Measurements from ENCODE around the gene PRIMPOL.
"Not testable (repeated sequence)": the region's sequence is repeated elsewhere in the genome, so short reads cannot be mapped to it uniquely, and the experiment has no call there.

PRIMPOL gene

DNA sequence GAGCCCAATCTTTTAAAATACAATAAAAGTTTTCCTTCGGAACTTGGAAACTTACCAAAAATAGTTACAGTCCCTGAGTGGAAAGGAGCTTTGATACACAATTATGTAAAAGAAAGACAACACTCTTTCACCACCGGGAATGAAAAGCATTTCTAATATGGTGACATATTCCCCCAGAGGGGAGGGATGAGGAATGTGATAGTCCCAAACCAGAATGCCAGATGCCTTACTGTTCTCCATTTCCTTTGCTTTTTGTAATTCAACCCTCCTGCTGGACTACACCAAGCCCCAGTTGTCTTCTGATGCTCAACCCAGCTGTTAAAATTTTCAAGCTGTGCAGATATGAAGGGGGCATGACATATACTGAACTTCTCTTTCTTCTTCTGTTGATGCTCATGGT, 4.1 kb downstream of the PRIMPOL start:
- no peaks in the 10 kb centered on the region for H3K9me3 ChIP-seq (ENCODE audit: insufficient read depth, low read depth, low read length)
- H3K4me3 ChIP-seq (ENCODE audit: low read length) = no peak overlapping the region
- H3K36me3 ChIP-seq (ENCODE audit: insufficient read depth, low read length) = no peaks in the 10 kb centered on the region
- no peaks in the 10 kb centered on the region for H3K27me3 ChIP-seq (ENCODE audit: insufficient read depth, low read length)
- H3K4me1 ChIP-seq (ENCODE audit: insufficient read depth, low read length) = peaks cover 12% of the 10 kb centered on the region
- no peak overlapping the region for H3K27ac ChIP-seq (ENCODE audit: low read depth, low read length)
- H3K9ac ChIP-seq (ENCODE audit: low read depth, low read length) = no peak overlapping the region
- WGBS = 100% methylated on average over 1 of the region's 2 CpGs

DNA sequence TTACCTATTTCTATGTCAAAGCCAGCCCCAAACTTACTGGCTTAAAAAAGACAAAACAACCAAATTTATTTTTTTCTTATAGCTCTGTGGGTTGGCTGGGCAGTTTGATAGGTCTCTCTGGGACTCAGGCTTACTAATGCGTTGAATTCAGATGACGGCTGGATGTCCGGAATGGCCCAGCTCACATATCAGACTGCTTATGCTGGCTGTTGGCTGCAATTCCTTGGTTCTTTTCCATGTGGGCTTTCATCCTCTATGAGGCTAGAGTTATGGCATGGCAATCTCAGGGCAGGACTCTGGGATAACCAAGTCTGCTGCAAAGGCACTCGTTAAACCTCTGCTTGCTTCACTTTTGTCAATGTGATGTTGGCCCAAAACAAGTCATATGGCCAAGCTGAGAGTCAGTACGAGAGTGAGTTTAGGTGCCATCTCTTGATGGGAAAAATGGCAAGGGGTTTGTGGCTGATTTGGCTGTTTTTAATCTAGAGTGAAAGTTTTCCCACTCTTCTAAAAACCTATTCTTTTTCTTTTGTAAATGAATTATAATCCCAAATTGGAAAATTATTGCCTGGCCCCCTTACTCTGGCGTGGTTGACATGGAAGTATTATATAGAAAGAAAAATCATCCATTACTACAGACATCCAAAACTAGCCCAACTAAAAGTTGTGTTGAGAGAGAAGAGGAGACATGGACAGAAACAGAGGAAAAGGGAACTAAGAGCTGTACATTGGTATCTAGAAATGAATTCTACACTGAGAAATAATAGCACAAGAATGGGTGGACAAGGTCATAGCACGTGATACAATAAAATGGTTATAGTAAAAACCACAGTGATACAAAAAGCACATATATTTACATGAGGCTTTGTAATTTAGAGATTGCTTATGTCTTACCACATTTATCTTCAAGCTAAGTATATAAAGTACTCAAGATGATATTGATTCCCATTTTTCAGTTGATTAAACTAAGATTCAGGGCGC, 6.6 kb downstream of the PRIMPOL start:
- Histone ChIP-seq H3K27ac (ENCODE audit: low read depth, low read length) (no peak overlapping the region), H3K4me3 (ENCODE audit: low read length) (no peak overlapping the region), H3K9me3 (ENCODE audit: insufficient read depth, low read depth, low read length) (no peaks in the 10 kb centered on the region), H3K9ac (ENCODE audit: low read depth, low read length) (no peak overlapping the region), H3K27me3 (ENCODE audit: insufficient read depth, low read length) (no peaks in the 10 kb centered on the region), H3K36me3 (ENCODE audit: insufficient read depth, low read length) (peaks cover 14% of the 10 kb centered on the region), H3K4me1 (ENCODE audit: insufficient read depth, low read length) (peaks cover 8% of the 10 kb centered on the region)
- 94% methylated on average over 6 of the region's 8 CpGs for WGBS

DNA sequence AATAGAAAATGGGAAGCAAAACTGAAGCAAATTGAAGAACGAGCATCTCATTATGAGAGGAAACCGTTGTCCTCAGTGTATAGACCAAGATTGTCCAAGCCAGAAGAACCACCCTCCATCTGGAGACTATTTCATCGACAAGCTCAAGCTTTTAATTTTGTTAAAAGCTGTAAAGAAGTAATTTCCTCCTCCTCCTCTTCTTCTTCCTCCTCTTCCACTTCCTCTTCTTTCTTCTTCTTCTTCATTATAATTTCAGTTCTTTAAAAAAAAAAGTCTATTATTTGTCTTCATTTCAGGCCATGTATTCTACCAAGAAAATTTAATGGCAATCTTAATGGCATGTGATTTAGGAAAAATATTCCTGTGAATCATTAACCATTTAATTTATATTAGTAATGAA, 7.6 kb downstream of the PRIMPOL start:
- H3K4me3 ChIP-seq (ENCODE audit: low read length) = no peak overlapping the region
- 93% methylated on average over 3 of the region's 3 CpGs for WGBS
- H3K9me3 ChIP-seq (ENCODE audit: insufficient read depth, low read depth, low read length) = no peaks in the 10 kb centered on the region
- H3K9ac ChIP-seq (ENCODE audit: low read depth, low read length) = no peak overlapping the region
- peaks cover 3% of the 10 kb centered on the region for H3K4me1 ChIP-seq (ENCODE audit: insufficient read depth, low read length)
- peaks cover 15% of the 10 kb centered on the region for H3K36me3 ChIP-seq (ENCODE audit: insufficient read depth, low read length)
- no peaks in the 10 kb centered on the region for H3K27me3 ChIP-seq (ENCODE audit: insufficient read depth, low read length)
- H3K27ac ChIP-seq (ENCODE audit: low read depth, low read length) = no peak overlapping the region

DNA sequence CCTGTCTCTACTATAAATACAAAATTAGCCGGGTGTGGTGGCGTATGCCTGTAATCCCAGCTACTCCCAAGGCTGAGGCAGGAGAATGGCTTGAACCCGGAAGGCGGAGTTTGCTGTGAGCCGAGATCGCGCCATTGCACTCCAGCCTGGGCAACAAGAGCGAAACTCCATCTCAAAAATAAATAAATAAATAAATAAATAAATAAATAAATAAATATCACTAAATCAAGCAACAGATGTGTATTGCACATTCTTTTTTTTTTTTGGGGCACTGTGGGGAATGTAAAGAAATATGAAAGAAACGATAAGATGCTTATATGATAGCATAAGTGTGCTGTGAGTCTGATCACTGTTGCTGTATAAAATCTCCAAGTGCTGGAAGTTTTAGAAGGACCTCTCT, 8.3 kb downstream of the PRIMPOL start:
- not testable (repeated sequence) for H3K9me3 ChIP-seq (ENCODE audit: insufficient read depth, low read depth, low read length); H3K4me1 ChIP-seq (ENCODE audit: insufficient read depth, low read length); H3K4me3 ChIP-seq (ENCODE audit: low read length); H3K27me3 ChIP-seq (ENCODE audit: insufficient read depth, low read length); H3K9ac ChIP-seq (ENCODE audit: low read depth, low read length); H3K27ac ChIP-seq (ENCODE audit: low read depth, low read length)
- WGBS = 98% methylated on average over 8 of the region's 9 CpGs
- H3K36me3 ChIP-seq (ENCODE audit: insufficient read depth, low read length) = peaks cover 15% of the 10 kb centered on the region

DNA sequence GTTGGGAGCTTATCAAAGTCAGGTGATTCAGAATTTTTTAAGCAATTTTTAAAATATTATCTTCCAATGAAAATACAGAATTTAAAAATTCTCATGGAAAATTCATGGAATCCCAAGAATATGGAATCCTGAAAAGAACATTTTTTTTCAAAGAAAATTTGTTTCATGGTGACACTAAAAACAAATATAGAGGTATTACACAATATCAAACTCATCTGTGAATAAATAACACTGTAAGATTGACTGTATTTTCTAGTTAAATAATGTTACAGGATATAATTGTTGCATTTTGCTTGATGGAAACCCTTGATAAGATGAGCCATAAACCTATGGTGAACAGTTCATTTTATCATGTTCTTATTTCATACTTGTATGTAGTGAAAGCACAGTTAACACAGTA, 11.4 kb downstream of the PRIMPOL start:
- peaks cover 19% of the 10 kb centered on the region for H3K36me3 ChIP-seq (ENCODE audit: insufficient read depth, low read length)

DNA sequence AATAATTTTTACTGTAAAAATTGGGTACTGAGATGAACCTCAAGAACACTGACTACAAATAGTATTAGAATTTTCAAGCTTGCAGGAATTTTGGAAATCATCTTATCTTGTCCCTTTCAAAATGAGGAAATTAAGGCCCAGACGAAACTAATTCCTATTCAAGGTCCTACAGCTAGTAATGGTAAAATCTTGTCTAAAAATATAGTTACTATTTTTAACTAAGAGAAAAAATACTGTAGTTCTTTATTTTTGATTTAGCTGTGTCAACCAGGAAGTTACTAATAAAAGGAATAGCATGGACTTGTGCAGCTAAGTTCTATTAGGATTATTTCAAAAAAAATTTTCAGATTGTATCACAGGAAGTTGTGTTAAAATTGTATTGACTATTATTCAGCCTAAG, 12.7 kb downstream of the PRIMPOL start:
- Histone ChIP-seq H3K27ac (ENCODE audit: low read depth, low read length) (no peak overlapping the region), H3K4me1 (ENCODE audit: insufficient read depth, low read length) (peaks cover 4% of the 10 kb centered on the region), H3K36me3 (ENCODE audit: insufficient read depth, low read length) (peaks cover 27% of the 10 kb centered on the region), H3K9me3 (ENCODE audit: insufficient read depth, low read depth, low read length) (no peaks in the 10 kb centered on the region), H3K9ac (ENCODE audit: low read depth, low read length) (no peak overlapping the region), H3K4me3 (ENCODE audit: low read length) (no peak overlapping the region), H3K27me3 (ENCODE audit: insufficient read depth, low read length) (no peaks in the 10 kb centered on the region)
- WGBS = 100% methylated on average over 1 of the region's 1 CpG

More for the DNA sequence above, 11.4 kb downstream of the PRIMPOL start:
- no peaks in the 10 kb centered on the region for H3K9me3 ChIP-seq (ENCODE audit: insufficient read depth, low read depth, low read length)
- no peak overlapping the region for H3K27ac ChIP-seq (ENCODE audit: low read depth, low read length)
- no peak overlapping the region for H3K9ac ChIP-seq (ENCODE audit: low read depth, low read length)
- no peak overlapping the region for H3K4me3 ChIP-seq (ENCODE audit: low read length)
- H3K27me3 ChIP-seq (ENCODE audit: insufficient read depth, low read length) = no peaks in the 10 kb centered on the region
- peaks cover 4% of the 10 kb centered on the region for H3K4me1 ChIP-seq (ENCODE audit: insufficient read depth, low read length)

DNA sequence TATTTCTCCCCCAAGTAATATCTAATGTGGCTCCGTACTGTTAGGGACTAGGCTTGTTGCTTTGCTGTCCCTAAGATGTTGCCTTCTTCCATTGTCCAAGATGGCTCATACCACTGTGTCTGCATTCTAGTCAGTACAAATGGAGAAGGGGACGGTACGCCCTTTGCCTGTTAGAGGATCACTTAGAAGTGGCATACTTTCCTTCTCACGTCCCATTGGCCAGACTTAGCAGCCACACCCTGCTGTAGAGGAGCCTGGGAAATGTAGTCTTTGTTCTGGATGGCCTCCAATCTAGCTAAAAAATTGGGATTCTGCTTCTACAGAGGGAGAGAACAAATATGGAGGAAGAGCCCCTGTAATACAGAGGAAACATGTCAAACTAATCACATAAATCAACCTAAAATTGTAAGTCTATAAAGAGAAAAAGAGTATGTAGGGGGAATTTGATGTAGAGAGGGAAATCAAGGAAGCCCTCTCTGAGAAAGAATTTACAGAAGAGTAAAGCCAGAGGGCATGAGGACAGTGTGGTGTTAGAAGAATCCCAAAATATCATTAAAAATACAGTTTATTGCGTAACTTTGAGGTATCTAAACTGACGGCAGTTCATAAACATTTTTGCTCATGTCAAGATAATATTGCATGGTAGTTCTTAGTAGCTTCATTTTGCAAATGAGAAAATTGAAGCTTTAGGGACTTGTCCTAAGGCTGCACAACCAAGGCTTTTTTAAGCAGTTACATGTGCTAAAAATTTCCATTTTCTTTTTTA, 15.1 kb downstream of the PRIMPOL start:
- Histone ChIP-seq H3K4me1 (ENCODE audit: insufficient read depth, low read length) (peaks cover 4% of the 10 kb centered on the region), H3K27ac (ENCODE audit: low read depth, low read length) (no peak overlapping the region), H3K4me3 (ENCODE audit: low read length) (no peak overlapping the region), H3K36me3 (ENCODE audit: insufficient read depth, low read length) (peaks cover 31% of the 10 kb centered on the region; the same call in 1 of the 2 replicates), H3K9me3 (ENCODE audit: insufficient read depth, low read depth, low read length) (no peaks in the 10 kb centered on the region), H3K27me3 (ENCODE audit: insufficient read depth, low read length) (no peaks in the 10 kb centered on the region), H3K9ac (ENCODE audit: low read depth, low read length) (no peak overlapping the region)
- 71% methylated on average over 6 of the region's 6 CpGs for whole genome bisulfite sequencing

DNA sequence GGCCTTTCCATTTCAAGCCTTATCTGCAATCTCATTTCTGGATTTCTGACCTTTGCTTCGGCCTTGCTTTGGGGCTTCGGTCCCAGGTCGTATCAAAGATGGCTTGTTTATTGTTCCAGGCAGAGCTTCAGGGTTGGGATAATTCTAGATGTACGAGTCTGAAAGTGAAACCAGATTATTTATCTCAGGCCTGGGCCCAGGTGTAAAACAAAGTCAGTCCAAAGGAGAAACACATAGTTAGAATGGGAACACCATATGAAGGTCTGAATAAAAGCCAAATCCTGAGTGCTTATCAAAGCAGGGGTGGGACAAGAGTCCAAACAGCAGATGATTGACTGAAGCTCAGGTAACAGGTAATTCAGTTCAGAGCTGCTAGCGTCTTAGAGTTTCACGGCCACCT, 17.1 kb downstream of the PRIMPOL start:
- Histone ChIP-seq H3K4me1 (ENCODE audit: insufficient read depth, low read length) (peaks cover 4% of the 10 kb centered on the region), H3K4me3 (ENCODE audit: low read length) (no peak overlapping the region), H3K9ac (ENCODE audit: low read depth, low read length) (no peak overlapping the region), H3K36me3 (ENCODE audit: insufficient read depth, low read length) (peaks cover 20% of the 10 kb centered on the region; the same call in 1 of the 2 replicates), H3K9me3 (ENCODE audit: insufficient read depth, low read depth, low read length) (no peaks in the 10 kb centered on the region), H3K27ac (ENCODE audit: low read depth, low read length) (no peak overlapping the region), H3K27me3 (ENCODE audit: insufficient read depth, low read length) (no peaks in the 10 kb centered on the region)
- WGBS = 97% methylated on average over 6 of the region's 6 CpGs

DNA sequence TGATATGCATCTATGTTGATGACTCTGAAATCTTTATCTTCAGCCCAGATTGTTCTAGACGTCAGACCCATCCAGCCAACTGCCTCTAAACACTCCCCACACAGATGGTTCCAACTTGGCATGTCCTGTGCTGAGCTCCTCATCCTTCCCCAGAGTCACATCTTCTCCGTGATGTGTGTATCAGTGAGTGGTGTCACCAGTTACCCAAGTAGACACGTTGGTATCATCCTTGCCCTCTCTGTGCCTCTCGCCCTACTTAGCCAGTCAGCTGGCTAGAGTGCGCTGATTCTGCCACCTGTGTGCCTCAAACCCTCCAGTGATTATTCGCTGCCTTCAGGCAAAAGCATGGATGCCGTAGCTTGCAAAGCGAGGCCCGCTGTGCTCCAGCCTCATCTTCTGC, 18.6 kb downstream of the PRIMPOL start:
- H3K9me3 ChIP-seq (ENCODE audit: insufficient read depth, low read depth, low read length) = no peaks in the 10 kb centered on the region
- no peak overlapping the region for H3K9ac ChIP-seq (ENCODE audit: low read depth, low read length)
- H3K27ac ChIP-seq (ENCODE audit: low read depth, low read length) = no peak overlapping the region
- peaks cover 28% of the 10 kb centered on the region for H3K36me3 ChIP-seq (ENCODE audit: insufficient read depth, low read length)
- 96% methylated on average over 9 of the region's 9 CpGs for WGBS
- no peak overlapping the region for H3K4me3 ChIP-seq (ENCODE audit: low read length)
- no peaks in the 10 kb centered on the region for H3K27me3 ChIP-seq (ENCODE audit: insufficient read depth, low read length)
- H3K4me1 ChIP-seq (ENCODE audit: insufficient read depth, low read length) = peaks cover 4% of the 10 kb centered on the region

DNA sequence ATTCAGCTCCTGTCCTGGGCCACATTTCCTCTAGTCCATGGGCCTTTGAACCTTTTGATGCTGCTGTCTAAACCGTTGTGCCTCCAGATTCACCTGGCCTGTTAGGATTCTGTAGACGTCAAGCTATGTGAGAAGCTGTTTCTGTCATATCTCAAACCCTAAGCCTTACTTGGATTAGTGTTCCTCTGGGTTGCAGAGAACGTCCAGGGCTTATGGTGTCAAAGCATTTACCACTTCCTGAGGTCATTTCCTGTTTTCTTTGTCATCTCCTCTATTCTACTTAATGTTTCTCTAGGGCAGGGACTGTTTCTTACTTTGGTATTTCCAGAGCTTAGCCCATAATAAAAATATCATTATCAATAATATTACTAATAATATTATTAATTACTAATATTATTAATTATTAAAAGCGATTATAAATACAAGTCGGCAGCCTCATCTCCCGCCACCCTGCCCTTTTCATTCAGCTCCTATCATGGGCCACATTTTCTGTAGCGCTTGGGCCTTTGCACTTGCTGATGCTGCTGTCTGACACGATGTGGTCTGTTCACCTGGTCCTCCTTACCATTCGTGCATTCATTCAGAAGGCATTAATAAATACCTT, 19.1 kb downstream of the PRIMPOL start:
- 93% methylated on average over 9 of the region's 9 CpGs for WGBS
- H3K4me1 ChIP-seq (ENCODE audit: insufficient read depth, low read length) = peaks cover 4% of the 10 kb centered on the region
- H3K27me3 ChIP-seq (ENCODE audit: insufficient read depth, low read length) = no peaks in the 10 kb centered on the region
- peaks cover 28% of the 10 kb centered on the region for H3K36me3 ChIP-seq (ENCODE audit: insufficient read depth, low read length)
- no peak overlapping the region for H3K27ac ChIP-seq (ENCODE audit: low read depth, low read length)
- H3K9me3 ChIP-seq (ENCODE audit: insufficient read depth, low read depth, low read length) = no peaks in the 10 kb centered on the region
- H3K4me3 ChIP-seq (ENCODE audit: low read length) = no peak overlapping the region
- no peak overlapping the region for H3K9ac ChIP-seq (ENCODE audit: low read depth, low read length)

DNA sequence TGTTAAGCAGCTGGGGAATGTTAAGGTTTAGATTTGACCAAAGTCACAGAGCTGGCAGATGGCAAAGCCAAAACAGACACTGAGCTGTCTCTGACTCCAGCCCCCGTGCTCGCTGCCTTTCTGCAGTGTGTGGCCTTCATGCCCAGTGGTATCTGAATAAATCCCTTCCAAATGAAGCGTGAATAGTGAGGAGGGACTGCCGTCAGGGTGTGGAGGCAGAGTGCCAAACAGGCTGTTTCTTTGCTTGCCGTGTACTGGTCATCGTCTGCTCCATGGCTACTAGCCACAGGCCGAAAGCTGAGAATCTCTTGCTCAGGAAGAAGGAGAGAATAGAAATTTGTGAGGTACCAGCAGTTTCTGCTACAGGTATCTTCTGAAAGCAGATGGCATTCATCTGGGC, 19.7 kb downstream of the PRIMPOL start:
- peaks cover 2% of the 10 kb centered on the region for H3K4me1 ChIP-seq (ENCODE audit: insufficient read depth, low read length)
- no peak overlapping the region for H3K4me3 ChIP-seq (ENCODE audit: low read length)
- no peak overlapping the region for H3K9ac ChIP-seq (ENCODE audit: low read depth, low read length)
- H3K36me3 ChIP-seq (ENCODE audit: insufficient read depth, low read length) = peaks cover 28% of the 10 kb centered on the region
- no peak overlapping the region for H3K27ac ChIP-seq (ENCODE audit: low read depth, low read length)
- H3K27me3 ChIP-seq (ENCODE audit: insufficient read depth, low read length) = no peaks in the 10 kb centered on the region
- 89% methylated on average over 7 of the region's 7 CpGs for WGBS
- H3K9me3 ChIP-seq (ENCODE audit: insufficient read depth, low read depth, low read length) = no peaks in the 10 kb centered on the region
